Kidney epithelial cell (primary cell): ENCODE results near the gene ACOT8. TPM values are rescaled to one million over a fixed set of nuclear protein-coding genes. Genes with fewer than 3 reads are reported as not detected.

Experiments used
- DNase-seq: peaks from one replicate; pipeline ENCODE4 v3.0.0-alpha.2; 2010; ENCODE audit warnings: low read depth
- H3K27me3 ChIP-seq: 2 replicates; pipeline ENCODE4 v1.6.0; 2011; ENCODE audit warnings: low read length; ENCODE audit not compliant: control insufficient read depth, insufficient read depth
- H3K36me3 ChIP-seq: 2 replicates; pipeline ENCODE4 v1.5.1; 2011; ENCODE audit warnings: low read length; ENCODE audit not compliant: control insufficient read depth, insufficient read depth
- H3K4me3 ChIP-seq: 2 replicates; pipeline ENCODE4 v1.5.1; 2011; ENCODE audit warnings: low read depth, mild to moderate bottlenecking, control low read depth, low read length
- total RNA-seq: library from RNA; depleted of rRNA; stranded (reverse); fragments of >200 nt; gene quantifications from 2 replicates; pipeline ENCODE4 v1.2.3, GENCODE V29; 2015
- TF ChIP-seq, protein P1 (sequence below): IDR thresholded peaks from 2 replicates; pipeline ENCODE4 v1.5.1; 2011; ENCODE audit warnings: mild to moderate bottlenecking, moderate library complexity, low read length, control low read depth, inconsistent platforms; ENCODE audit not compliant: insufficient read depth, poor library complexity, severe bottlenecking

Gene ACOT8
- total RNA-seq, 1 donor from 2014 or later: 35.3 TPM

- no peaks in the 10 kb centered on the region for H3K27me3 ChIP-seq
- H3K36me3 ChIP-seq: no peaks in the 10 kb centered on the region
- DNase-seq: no peak
- H3K4me3 ChIP-seq: no peak overlapping the region
- TF ChIP-seq, protein P1, sequence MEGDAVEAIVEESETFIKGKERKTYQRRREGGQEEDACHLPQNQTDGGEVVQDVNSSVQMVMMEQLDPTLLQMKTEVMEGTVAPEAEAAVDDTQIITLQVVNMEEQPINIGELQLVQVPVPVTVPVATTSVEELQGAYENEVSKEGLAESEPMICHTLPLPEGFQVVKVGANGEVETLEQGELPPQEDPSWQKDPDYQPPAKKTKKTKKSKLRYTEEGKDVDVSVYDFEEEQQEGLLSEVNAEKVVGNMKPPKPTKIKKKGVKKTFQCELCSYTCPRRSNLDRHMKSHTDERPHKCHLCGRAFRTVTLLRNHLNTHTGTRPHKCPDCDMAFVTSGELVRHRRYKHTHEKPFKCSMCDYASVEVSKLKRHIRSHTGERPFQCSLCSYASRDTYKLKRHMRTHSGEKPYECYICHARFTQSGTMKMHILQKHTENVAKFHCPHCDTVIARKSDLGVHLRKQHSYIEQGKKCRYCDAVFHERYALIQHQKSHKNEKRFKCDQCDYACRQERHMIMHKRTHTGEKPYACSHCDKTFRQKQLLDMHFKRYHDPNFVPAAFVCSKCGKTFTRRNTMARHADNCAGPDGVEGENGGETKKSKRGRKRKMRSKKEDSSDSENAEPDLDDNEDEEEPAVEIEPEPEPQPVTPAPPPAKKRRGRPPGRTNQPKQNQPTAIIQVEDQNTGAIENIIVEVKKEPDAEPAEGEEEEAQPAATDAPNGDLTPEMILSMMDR: no peak
Observed at GRCh38 chr20:45852326-45852725, 4.9 kb downstream of the ACOT8 start.

DNA sequence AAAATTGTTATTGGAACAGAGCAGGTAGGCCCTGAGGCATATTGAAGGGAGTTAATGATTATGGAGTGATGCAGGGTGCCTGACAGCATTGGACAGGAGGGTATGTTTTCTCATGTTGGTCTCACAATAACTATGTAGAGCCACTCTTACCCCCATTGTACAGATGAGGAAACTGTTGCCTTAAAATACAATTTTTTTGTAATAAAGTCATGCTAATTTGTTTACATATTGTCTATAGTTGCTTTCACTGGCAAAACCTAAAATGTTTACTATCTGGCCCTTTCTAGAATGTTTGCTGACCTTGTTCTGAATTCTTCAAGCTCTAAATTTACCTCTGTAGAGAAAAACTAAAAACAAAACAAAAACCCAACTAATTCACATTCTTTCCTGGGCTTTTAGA is 5.7 kb downstream of the ACOT8 start:
- Histone ChIP-seq H3K27me3 (no peaks in the 10 kb centered on the region), H3K4me3 (no peak overlapping the region), H3K36me3 (no peaks in the 10 kb centered on the region)
- TF ChIP-seq, protein P1: no peak
- no peak for DNase-seq

- DNase-seq: no peak
- Histone ChIP-seq H3K36me3 (no peaks in the 10 kb centered on the region), H3K4me3 (no peak overlapping the region), H3K27me3 (no peaks in the 10 kb centered on the region)
- TF ChIP-seq, protein P1: no peak
Observed at GRCh38 chr20:45850926-45851325, 6.3 kb downstream of the ACOT8 start.

DNA sequence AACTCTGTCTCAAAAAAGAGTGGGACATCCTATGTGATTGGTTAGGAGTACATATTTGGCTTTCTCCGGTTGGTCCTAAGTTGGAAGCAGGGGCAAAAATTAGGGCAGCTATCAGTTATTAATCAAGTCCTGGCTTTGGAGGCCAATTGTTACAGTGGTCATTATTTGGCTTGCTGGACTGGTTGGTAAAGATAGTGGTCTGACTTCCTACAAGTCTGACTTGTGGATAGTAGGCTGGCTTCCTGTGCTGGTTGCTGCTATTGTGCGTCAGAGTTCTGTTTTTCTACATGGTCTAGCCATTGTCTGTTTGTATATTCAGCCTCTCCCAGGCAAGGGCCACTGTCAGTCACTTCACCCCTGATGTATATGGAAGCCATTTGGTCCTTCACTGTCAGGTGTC is 7.0 kb downstream of the ACOT8 start:
- no peaks in the 10 kb centered on the region for H3K27me3 ChIP-seq
- TF ChIP-seq, protein P1: no peak
- peaks cover 2% of the 10 kb centered on the region for H3K36me3 ChIP-seq
- H3K4me3 ChIP-seq: no peak overlapping the region
- DNase-seq: no peak

DNA sequence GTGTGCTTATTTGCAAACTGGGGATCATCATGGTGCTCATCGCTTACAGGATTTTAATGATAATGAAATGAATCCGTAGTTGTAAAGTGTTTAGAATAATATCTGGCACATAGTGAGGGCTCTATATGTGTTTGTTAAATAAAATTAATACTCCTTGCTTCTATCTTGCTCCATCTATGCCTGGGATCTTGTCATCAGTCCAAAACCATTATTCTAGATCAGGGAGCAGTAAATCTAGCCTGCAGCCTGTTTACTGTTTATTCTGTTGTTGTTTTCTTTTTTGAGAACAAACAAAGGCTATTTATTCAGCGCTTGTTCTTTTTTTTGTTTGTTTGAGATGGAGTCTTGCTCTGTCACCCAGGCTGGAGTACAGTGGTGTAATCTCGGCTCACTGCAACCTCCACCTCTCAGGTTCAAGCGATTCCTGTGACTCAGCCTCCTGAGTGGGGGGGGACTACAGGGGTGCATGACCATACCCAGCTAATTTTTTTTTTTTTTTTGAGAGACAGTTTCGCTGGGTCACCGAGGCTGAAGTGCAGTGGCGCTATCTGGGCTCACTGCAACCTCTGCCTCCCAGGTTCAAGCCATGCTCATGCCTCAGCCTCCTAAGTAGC is 8.1 kb downstream of the ACOT8 start:
- Histone ChIP-seq H3K36me3 (peaks cover 2% of the 10 kb centered on the region), H3K27me3 (no peaks in the 10 kb centered on the region), H3K4me3 (no peak overlapping the region)
- TF ChIP-seq, protein P1: no peak
- DNase-seq: no peak

DNA sequence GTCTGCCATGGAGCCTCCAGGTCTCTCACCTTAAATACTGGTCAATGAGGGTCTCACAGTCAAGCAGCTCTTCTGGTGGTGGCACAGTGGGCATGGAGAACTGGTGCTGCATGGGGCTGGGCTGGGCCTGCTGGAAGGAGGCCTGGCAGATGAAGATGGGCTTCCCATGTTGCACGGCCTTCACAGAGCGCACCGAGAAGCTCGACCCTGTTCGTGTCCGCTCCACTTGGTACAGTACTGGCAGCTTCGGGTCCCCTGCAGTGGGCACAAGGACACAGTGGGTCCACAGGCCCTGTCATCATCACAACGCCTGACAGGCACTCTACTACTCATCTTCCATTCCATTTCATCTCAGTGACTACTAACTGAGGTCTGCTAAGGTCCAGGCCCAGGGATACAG is 8.8 kb downstream of the ACOT8 start:
- TF ChIP-seq, protein P1: no peak

More for the DNA sequence above, 8.8 kb downstream of the ACOT8 start:
- Histone ChIP-seq H3K4me3 (no peak overlapping the region), H3K36me3 (peaks cover 2% of the 10 kb centered on the region), H3K27me3 (no peaks in the 10 kb centered on the region)
- DNase-seq: no peak
